Lung microvascular endothelial cell (primary cell): ENCODE results near the gene BRME1. TPM values are rescaled to one million over a fixed set of nuclear protein-coding genes. Genes with fewer than 3 reads are reported as not detected.

ENCODE experiments used
- total RNA-seq: library from RNA; depleted of rRNA; stranded (reverse); fragments of >200 nt; gene quantifications from 2 replicates; pipeline ENCODE4 v1.2.1, GENCODE V29; 2014

Gene BRME1
- total RNA-seq, 1 donor from 2014 or later: 0.20 TPM

Other genes with a start within 250 kb of the BRME1 start
- gene MRI1, start 141.6 kb downstream of the BRME1 start, total RNA-seq: 17.0 and 22.4 TPM in 2 replicates
- gene C19orf53, start 131.7 kb downstream of the BRME1 start, total RNA-seq: 37.5 and 46.2 TPM in 2 replicates
- 7.8 and 11.3 TPM in 2 replicates for gene ZSWIM4, start 110.7 kb downstream of the BRME1 start, total RNA-seq
- 0.40 TPM in 1 of 2 replicates, not detected in the other for gene NANOS3, start 29.0 kb downstream of the BRME1 start, total RNA-seq
- 3.3 and 3.8 TPM in 2 replicates for gene CC2D1A, start 84 bp upstream of the BRME1 start, total RNA-seq
- gene PODNL1, start 32.3 kb upstream of the BRME1 start, total RNA-seq: not detected in 2 replicates
- gene DCAF15, start 46.4 kb upstream of the BRME1 start, total RNA-seq: 6.1 and 8.5 TPM in 2 replicates
- 1.3 and 2.2 TPM in 2 replicates for gene RFX1, start 100.2 kb upstream of the BRME1 start, total RNA-seq
- gene RLN3, start 122.0 kb upstream of the BRME1 start, total RNA-seq: not detected in 2 replicates
- gene IL27RA, start 125.6 kb upstream of the BRME1 start, total RNA-seq: 1.2 and 4.1 TPM in 2 replicates
- not detected in 2 replicates for gene PALM3, start 156.0 kb upstream of the BRME1 start, total RNA-seq
- gene MISP3, start 166.7 kb upstream of the BRME1 start, total RNA-seq: 0.22 TPM in 1 of 2 replicates, not detected in the other
- gene C19orf67, start 179.7 kb upstream of the BRME1 start, total RNA-seq: not detected in 2 replicates
- 8.3 and 18.3 TPM in 2 replicates for gene SAMD1, start 184.6 kb upstream of the BRME1 start, total RNA-seq
- gene PRKACA, start 211.6 kb upstream of the BRME1 start, total RNA-seq: 27.0 and 32.9 TPM in 2 replicates
- 4.0 and 11.6 TPM in 2 replicates for gene ASF1B, start 230.5 kb upstream of the BRME1 start, total RNA-seq